ENCODE data around the gene LSM7.

The LSM7 gene

DNA sequence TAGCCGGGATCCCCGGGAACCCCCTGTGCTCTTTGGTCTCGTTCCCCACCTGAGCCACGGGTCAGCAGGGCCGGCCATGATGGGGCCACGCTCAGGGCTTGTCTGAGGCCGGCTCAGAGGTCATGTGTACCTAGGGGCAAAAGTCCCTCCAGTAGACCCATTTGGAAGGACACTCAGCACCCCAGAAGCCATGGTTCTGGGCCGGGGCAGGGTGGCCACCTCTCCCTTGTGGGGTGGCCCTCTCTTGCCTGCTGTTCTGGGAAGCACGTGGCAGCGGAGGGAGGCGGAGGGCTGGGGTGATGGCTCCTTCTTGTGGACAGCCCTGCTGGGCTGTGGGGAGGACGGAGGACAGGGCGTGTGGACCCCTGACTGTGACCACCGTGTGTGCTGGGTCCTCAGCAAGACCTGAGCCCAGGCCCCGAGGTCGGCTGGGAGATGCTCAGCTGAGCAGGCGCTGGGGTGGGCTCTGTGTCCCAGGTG lies 40.0 kb downstream of the LSM7 start:
- Histone ChIP-seq H3K4me2 (ENCODE audit: low read length) (no peak overlapping the region), H4K20me1 (ENCODE audit: insufficient read depth, low read length) (no peaks in the 10 kb centered on the region), H3K27me3 (ENCODE audit: insufficient read depth, low read length) (peaks cover 12% of the 10 kb centered on the region), H3K79me2 (ENCODE audit: insufficient read depth, low read length) (no peaks in the 10 kb centered on the region), H3F3A (ENCODE audit: insufficient read depth, low read length) (no peaks in the 10 kb centered on the region), H3K9me2 (ENCODE audit: low read depth, low read length) (no peaks in the 10 kb centered on the region), H3K36me3 (ENCODE audit: insufficient read depth, low read length) (no peaks in the 10 kb centered on the region), H3K4me1 (ENCODE audit: insufficient read depth, low read length, severe bottlenecking) (peaks cover 21% of the 10 kb centered on the region), H3K4me3 (ENCODE audit: low read depth, low read length, poor library complexity, severe bottlenecking) (no peak overlapping the region), H2AFZ (ENCODE audit: low read length) (no peak overlapping the region), H3K9ac (ENCODE audit: low read length) (no peak overlapping the region), H3K27ac (ENCODE audit: low read depth, low read length, poor library complexity, severe bottlenecking) (no peak overlapping the region), H3K9me3 (ENCODE audit: low read length) (no peaks in the 10 kb centered on the region)
- TF ChIP-seq, protein P1, sequence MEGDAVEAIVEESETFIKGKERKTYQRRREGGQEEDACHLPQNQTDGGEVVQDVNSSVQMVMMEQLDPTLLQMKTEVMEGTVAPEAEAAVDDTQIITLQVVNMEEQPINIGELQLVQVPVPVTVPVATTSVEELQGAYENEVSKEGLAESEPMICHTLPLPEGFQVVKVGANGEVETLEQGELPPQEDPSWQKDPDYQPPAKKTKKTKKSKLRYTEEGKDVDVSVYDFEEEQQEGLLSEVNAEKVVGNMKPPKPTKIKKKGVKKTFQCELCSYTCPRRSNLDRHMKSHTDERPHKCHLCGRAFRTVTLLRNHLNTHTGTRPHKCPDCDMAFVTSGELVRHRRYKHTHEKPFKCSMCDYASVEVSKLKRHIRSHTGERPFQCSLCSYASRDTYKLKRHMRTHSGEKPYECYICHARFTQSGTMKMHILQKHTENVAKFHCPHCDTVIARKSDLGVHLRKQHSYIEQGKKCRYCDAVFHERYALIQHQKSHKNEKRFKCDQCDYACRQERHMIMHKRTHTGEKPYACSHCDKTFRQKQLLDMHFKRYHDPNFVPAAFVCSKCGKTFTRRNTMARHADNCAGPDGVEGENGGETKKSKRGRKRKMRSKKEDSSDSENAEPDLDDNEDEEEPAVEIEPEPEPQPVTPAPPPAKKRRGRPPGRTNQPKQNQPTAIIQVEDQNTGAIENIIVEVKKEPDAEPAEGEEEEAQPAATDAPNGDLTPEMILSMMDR (IDR thresholded peaks at IDR 0.05; ENCODE audit: low read length): no peak
- TF ChIP-seq EZH2 (IDR thresholded peaks at IDR 0.05; ENCODE audit: borderline replicate concordance, low read length): no peak

DNA sequence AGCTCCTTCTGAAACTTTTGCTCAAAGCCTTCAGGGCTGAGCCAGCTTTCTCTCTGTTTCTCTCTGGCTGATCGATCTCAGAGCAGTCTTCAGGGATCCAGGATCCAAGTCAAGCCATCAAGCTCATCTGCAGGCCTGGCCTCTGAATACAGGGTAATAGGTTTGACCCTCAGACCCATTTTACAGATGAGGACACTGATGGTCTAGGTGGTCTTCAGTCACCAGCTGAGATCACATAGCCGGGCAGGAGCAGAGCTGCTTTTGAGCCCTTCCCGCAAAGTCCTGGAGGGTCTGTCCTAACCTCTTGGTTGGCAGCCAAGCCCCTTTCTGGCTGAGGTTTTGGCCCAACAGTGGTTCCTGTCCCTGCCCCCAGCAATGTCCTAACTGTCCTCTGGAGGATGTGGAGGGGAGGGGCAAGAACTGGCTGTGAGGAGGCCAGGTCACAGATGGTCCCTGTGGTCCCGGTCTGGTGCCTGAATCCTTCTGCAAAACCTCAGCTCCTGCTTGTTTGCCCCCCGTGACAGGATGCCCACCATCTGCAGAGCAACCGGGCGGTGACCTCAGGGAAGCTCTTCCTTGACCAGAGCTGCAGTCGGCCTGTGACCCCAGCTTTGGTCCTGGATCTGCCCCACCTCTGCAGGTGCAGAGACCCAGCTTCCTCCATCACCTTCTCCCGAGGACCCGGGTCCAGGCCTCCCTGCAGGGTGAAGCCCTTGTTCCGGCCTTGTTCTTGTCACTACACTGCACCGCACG lies 40.6 kb downstream of the LSM7 start:
- TF ChIP-seq EZH2 (IDR thresholded peaks at IDR 0.05; ENCODE audit: borderline replicate concordance, low read length): no peak
- TF ChIP-seq, protein P1 (IDR thresholded peaks at IDR 0.05; ENCODE audit: low read length): no peak
- Histone ChIP-seq H3K27me3 (ENCODE audit: insufficient read depth, low read length) (peaks cover 13% of the 10 kb centered on the region), H3K9ac (ENCODE audit: low read length) (no peak overlapping the region)

DNA sequence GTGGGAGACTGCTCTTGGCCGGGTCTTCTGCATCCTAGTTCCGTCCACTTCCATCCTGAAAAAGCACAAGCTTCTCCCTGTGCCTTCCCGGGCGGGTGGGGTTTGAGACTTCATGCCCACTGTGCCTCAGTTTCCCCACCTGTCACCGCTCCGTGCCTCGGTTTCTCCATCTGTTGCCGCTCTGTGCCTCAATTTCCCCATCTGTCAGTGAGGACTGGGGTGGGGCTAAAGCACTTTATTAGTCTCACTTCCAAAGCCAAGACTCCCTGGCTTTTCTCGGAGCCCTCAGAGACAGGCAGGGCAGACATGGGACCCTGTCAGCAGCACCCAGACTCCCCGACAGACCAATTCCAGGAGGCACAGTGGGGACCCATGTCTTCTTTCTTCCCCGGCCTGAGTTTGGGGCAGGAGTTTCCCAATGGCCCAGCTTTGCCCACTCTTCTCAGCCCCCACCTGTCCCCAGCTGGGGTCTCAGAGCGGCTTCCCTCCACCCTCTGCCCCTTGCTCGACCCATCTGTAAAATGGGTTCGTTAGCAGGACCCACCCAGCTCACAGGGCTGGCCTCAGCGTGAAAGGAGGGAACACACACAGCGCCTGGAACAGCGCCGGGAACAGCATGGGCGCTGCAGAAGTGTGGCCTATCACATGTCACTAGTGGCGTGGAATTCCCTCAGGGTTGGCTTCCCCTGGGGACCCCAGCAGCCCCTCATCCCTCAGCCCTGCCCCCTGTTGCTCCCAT lies 41.8 kb downstream of the LSM7 start:
- Histone ChIP-seq H3K9me3 (ENCODE audit: low read length) (no peaks in the 10 kb centered on the region), H3K79me2 (ENCODE audit: insufficient read depth, low read length) (no peaks in the 10 kb centered on the region), H3F3A (ENCODE audit: insufficient read depth, low read length) (no peaks in the 10 kb centered on the region), H2AFZ (ENCODE audit: low read length) (no peak overlapping the region), H4K20me1 (ENCODE audit: insufficient read depth, low read length) (no peaks in the 10 kb centered on the region), H3K27ac (ENCODE audit: low read depth, low read length, poor library complexity, severe bottlenecking) (no peak overlapping the region), H3K4me3 (ENCODE audit: low read depth, low read length, poor library complexity, severe bottlenecking) (no peak overlapping the region), H3K4me2 (ENCODE audit: low read length) (no peak overlapping the region), H3K9me2 (ENCODE audit: low read depth, low read length) (no peaks in the 10 kb centered on the region), H3K36me3 (ENCODE audit: insufficient read depth, low read length) (no peaks in the 10 kb centered on the region), H3K4me1 (ENCODE audit: insufficient read depth, low read length, severe bottlenecking) (peaks cover 21% of the 10 kb centered on the region), H3K27me3 (ENCODE audit: insufficient read depth, low read length) (peaks cover 18% of the 10 kb centered on the region), H3K9ac (ENCODE audit: low read length) (no peak overlapping the region)
- no peak for TF ChIP-seq EZH2 (IDR thresholded peaks at IDR 0.05; ENCODE audit: borderline replicate concordance, low read length)
- TF ChIP-seq, protein P1 (IDR thresholded peaks at IDR 0.05; ENCODE audit: low read length): no peak

More for the DNA sequence above, 40.6 kb downstream of the LSM7 start:
- H3K27ac ChIP-seq (ENCODE audit: low read depth, low read length, poor library complexity, severe bottlenecking): no peak overlapping the region
- no peaks in the 10 kb centered on the region for H3K36me3 ChIP-seq (ENCODE audit: insufficient read depth, low read length)
- H3K79me2 ChIP-seq (ENCODE audit: insufficient read depth, low read length): no peaks in the 10 kb centered on the region
- H3F3A ChIP-seq (ENCODE audit: insufficient read depth, low read length): no peaks in the 10 kb centered on the region
- no peak overlapping the region for H3K4me2 ChIP-seq (ENCODE audit: low read length)
- peaks cover 21% of the 10 kb centered on the region for H3K4me1 ChIP-seq (ENCODE audit: insufficient read depth, low read length, severe bottlenecking)
- H2AFZ ChIP-seq (ENCODE audit: low read length): no peak overlapping the region
- no peaks in the 10 kb centered on the region for H3K9me2 ChIP-seq (ENCODE audit: low read depth, low read length)
- H4K20me1 ChIP-seq (ENCODE audit: insufficient read depth, low read length): no peaks in the 10 kb centered on the region
- H3K9me3 ChIP-seq (ENCODE audit: low read length): no peaks in the 10 kb centered on the region
- H3K4me3 ChIP-seq (ENCODE audit: low read depth, low read length, poor library complexity, severe bottlenecking): no peak overlapping the region

All from OCI-LY1 (cell line).